IPS DF 6.9 (cell line): Measurements from ENCODE around the gene KDR.
A peak's percentile ranks its signal among the peaks of the same experiment; 100 is the strongest.

ENCODE experiments used
- DNase-seq: peaks from one replicate; pipeline ENCODE4 v3.0.0-alpha.2; 2013; ENCODE audit warnings: low read depth, low spot score
- H3K27ac ChIP-seq: one replicate; pipeline ENCODE4 v1.5.1; 2013; ENCODE audit warnings: low read length, control low read depth
- H3K27me3 ChIP-seq: 2 replicates; pipeline ENCODE4 v1.6.1; 2013; ENCODE audit warnings: mild to moderate bottlenecking, low read length; ENCODE audit not compliant: control insufficient read depth, insufficient read depth
- H3K36me3 ChIP-seq: 2 replicates; pipeline ENCODE4 v1.6.1; 2013; ENCODE audit warnings: low read length; ENCODE audit not compliant: control insufficient read depth, insufficient read depth
- H3K4me1 ChIP-seq: 2 replicates; pipeline ENCODE4 v1.6.1; 2013; ENCODE audit warnings: low read length; ENCODE audit not compliant: control insufficient read depth, insufficient read depth
- H3K4me3 ChIP-seq: 2 replicates; pipeline ENCODE4 v1.5.1; 2013; ENCODE audit warnings: mild to moderate bottlenecking, low read length
- H3K9me3 ChIP-seq: 2 replicates; pipeline ENCODE4 v1.6.1; 2013; ENCODE audit warnings: low read length, inconsistent platforms; ENCODE audit not compliant: control insufficient read depth, insufficient read depth
- WGBS: extraction: QIAGEN DNeasy Blood & Tissue Kit; methylation state at CpG from one replicate; pipeline ENCODE4 v1.1.7; 2013; ENCODE audit warnings: mixed read lengths, missing lambda C conversion rate; ENCODE audit not compliant: insufficient read length, insufficient coverage; 5-methylcytosine and 5-hydroxymethylcytosine counted together

KDR gene

GRCh38 chr4:55125087-55125721, at the start of gene KDR:
Gene KDR, minus strand, starts transcription at chr4:55125595. Its CDS starts 302 bp downstream, at chr4:55125293.
- H3K4me1 ChIP-seq: peaks cover 3% of the 10 kb centered on the region; the same call in 1 of the 2 replicates
- peak within 1 kb of the TSS; percentile 55 for H3K4me3 ChIP-seq
- H3K27me3 ChIP-seq: no peaks in the 10 kb centered on the region; the same call in 1 of the 2 replicates
- peak; percentile 48 for DNase-seq
- no CpG with 5 or more reads among the region's 57 CpGs for WGBS
- no peaks in the 10 kb centered on the region for H3K36me3 ChIP-seq
- no peaks in the 10 kb centered on the region for H3K9me3 ChIP-seq
- no peak within 1 kb of the TSS for H3K27ac ChIP-seq

GRCh38 chr4:55173580-55173979, 48.2 kb upstream of the KDR start:
- H3K4me1 ChIP-seq: peaks cover 2% of the 10 kb centered on the region; the same call in 1 of the 2 replicates
- no CpG with 5 or more reads among the region's 1 CpG for WGBS
- no peaks in the 10 kb centered on the region for H3K9me3 ChIP-seq
- no peak overlapping the region for H3K27ac ChIP-seq
- no peaks in the 10 kb centered on the region for H3K27me3 ChIP-seq
- DNase-seq: no peak
- no peak overlapping the region for H3K4me3 ChIP-seq
- H3K36me3 ChIP-seq: no peaks in the 10 kb centered on the region

GRCh38 chr4:55172694-55173287, 47.4 kb upstream of the KDR start:
- no peak overlapping the region for H3K4me3 ChIP-seq
- H3K27me3 ChIP-seq: no peaks in the 10 kb centered on the region
- WGBS: no CpG with 5 or more reads among the region's 4 CpGs
- H3K9me3 ChIP-seq: no peaks in the 10 kb centered on the region
- H3K4me1 ChIP-seq: peaks cover 2% of the 10 kb centered on the region; the same call in 1 of the 2 replicates
- H3K27ac ChIP-seq: no peak overlapping the region
- no peaks in the 10 kb centered on the region for H3K36me3 ChIP-seq
- DNase-seq: no peak

- Histone ChIP-seq H3K4me1 (no peaks in the 10 kb centered on the region), H3K27me3 (no peaks in the 10 kb centered on the region), H3K4me3 (no peak overlapping the region), H3K9me3 (no peaks in the 10 kb centered on the region), H3K27ac (no peak overlapping the region), H3K36me3 (no peaks in the 10 kb centered on the region)
- no CpG with 5 or more reads among the region's 6 CpGs for WGBS
- DNase-seq: no peak
These were observed 45.1 kb upstream of the KDR start for GRCh38 chr4:55170462-55170861.

GRCh38 chr4:55169352-55169961, 44.1 kb upstream of the KDR start:
- no CpG with 5 or more reads among the region's 12 CpGs for WGBS
- H3K27me3 ChIP-seq: no peaks in the 10 kb centered on the region
- DNase-seq: no peak

GRCh38 chr4:55162396-55162795, 37.0 kb upstream of the KDR start:
- no peak overlapping the region for H3K27ac ChIP-seq
- no peaks in the 10 kb centered on the region for H3K36me3 ChIP-seq
- no peak for DNase-seq
- no peak overlapping the region for H3K4me3 ChIP-seq
- no CpG with 5 or more reads among the region's 1 CpG for WGBS
- H3K27me3 ChIP-seq: no peaks in the 10 kb centered on the region
- no peaks in the 10 kb centered on the region for H3K9me3 ChIP-seq
- no peaks in the 10 kb centered on the region; the same call in 1 of the 2 replicates for H3K4me1 ChIP-seq

More at GRCh38 chr4:55169352-55169961, 44.1 kb upstream of the KDR start:
- H3K9me3 ChIP-seq: no peaks in the 10 kb centered on the region
- H3K4me1 ChIP-seq: no peaks in the 10 kb centered on the region
- H3K4me3 ChIP-seq: no peak overlapping the region
- H3K27ac ChIP-seq: no peak overlapping the region
- H3K36me3 ChIP-seq: no peaks in the 10 kb centered on the region

GRCh38 chr4:55161739-55162138, 36.3 kb upstream of the KDR start:
- H3K9me3 ChIP-seq: no peaks in the 10 kb centered on the region
- no peak overlapping the region for H3K27ac ChIP-seq
- no peak overlapping the region for H3K4me3 ChIP-seq
- no peaks in the 10 kb centered on the region; the same call in 1 of the 2 replicates for H3K4me1 ChIP-seq
- H3K36me3 ChIP-seq: no peaks in the 10 kb centered on the region
- DNase-seq: no peak
- no peaks in the 10 kb centered on the region for H3K27me3 ChIP-seq
- WGBS: no CpG with 5 or more reads among the region's 6 CpGs

GRCh38 chr4:55159851-55160250, 34.5 kb upstream of the KDR start:
- no CpG with 5 or more reads among the region's 2 CpGs for WGBS
- Histone ChIP-seq H3K4me1 (no peaks in the 10 kb centered on the region; the same call in 1 of the 2 replicates), H3K9me3 (no peaks in the 10 kb centered on the region), H3K4me3 (no peak overlapping the region), H3K36me3 (no peaks in the 10 kb centered on the region), H3K27me3 (no peaks in the 10 kb centered on the region), H3K27ac (no peak overlapping the region)
- DNase-seq: no peak

GRCh38 chr4:55158957-55159356, 33.6 kb upstream of the KDR start:
- DNase-seq: no peak
- Histone ChIP-seq H3K9me3 (no peaks in the 10 kb centered on the region), H3K27me3 (no peaks in the 10 kb centered on the region), H3K36me3 (no peaks in the 10 kb centered on the region), H3K27ac (no peak overlapping the region), H3K4me3 (no peak overlapping the region), H3K4me1 (no peaks in the 10 kb centered on the region; the same call in 1 of the 2 replicates)
- no CpG with 5 or more reads among the region's 3 CpGs for WGBS

GRCh38 chr4:55157559-55158277, 32.3 kb upstream of the KDR start:
- no peak overlapping the region for H3K27ac ChIP-seq
- no peaks in the 10 kb centered on the region; the same call in 1 of the 2 replicates for H3K4me1 ChIP-seq
- no peak overlapping the region for H3K4me3 ChIP-seq
- H3K9me3 ChIP-seq: no peaks in the 10 kb centered on the region
- H3K27me3 ChIP-seq: no peaks in the 10 kb centered on the region
- DNase-seq: no peak
- no peaks in the 10 kb centered on the region for H3K36me3 ChIP-seq
- WGBS: no CpG with 5 or more reads among the region's 45 CpGs
